Stimulated activated CD4-positive, alpha-beta T cell treated with anti-CD3 and anti-CD28 coated beads, Interleukin-1b, Interleukin-23, amount 100 ng/mL, for 1 hour (primary cell): ENCODE results near the gene GOSR1.
"Not testable (repeated sequence)": the region's sequence is repeated elsewhere in the genome, so short reads cannot be mapped to it uniquely, and the experiment has no call there.

ENCODE experiments used
- DNase-seq, 2 donors: peaks; one replicate each; pipeline ENCODE4 v3.0.0-alpha.2; 2020; ENCODE audit warnings: low read depth in 2 of 2

Gene GOSR1

GRCh38 chr17:30561766-30562165 lies 84.6 kb downstream of the GOSR1 start:
- DNase-seq: not testable (repeated sequence)

GRCh38 chr17:30563131-30563904 lies 86.1 kb downstream of the GOSR1 start:
- not testable (repeated sequence) for DNase-seq

GRCh38 chr17:30563905-30564390 lies 86.7 kb downstream of the GOSR1 start:
- not testable (repeated sequence) for DNase-seq

- not testable (repeated sequence) for DNase-seq
Observed at GRCh38 chr17:30564422-30565072, 87.3 kb downstream of the GOSR1 start.

GRCh38 chr17:30565073-30565935 lies 88.1 kb downstream of the GOSR1 start:
- DNase-seq: no peak

- DNase-seq: not testable (repeated sequence)
Observed at GRCh38 chr17:30566104-30566503, 88.9 kb downstream of the GOSR1 start.

GRCh38 chr17:30566516-30567225 lies 89.5 kb downstream of the GOSR1 start:
- DNase-seq: not testable (repeated sequence)

- no peak for DNase-seq
Observed at GRCh38 chr17:30567231-30568116, 90.3 kb downstream of the GOSR1 start.

GRCh38 chr17:30568117-30568430 lies 90.9 kb downstream of the GOSR1 start:
- no peak for DNase-seq

- DNase-seq: not testable (repeated sequence)
Observed at GRCh38 chr17:30569531-30570175, 92.4 kb downstream of the GOSR1 start.

- DNase-seq: no peak
Observed at GRCh38 chr17:30570191-30570590, 93.0 kb downstream of the GOSR1 start.

- no peak for DNase-seq
Observed at GRCh38 chr17:30570596-30571265, 93.5 kb downstream of the GOSR1 start.

- DNase-seq: not testable (repeated sequence)
Observed at GRCh38 chr17:30571404-30571803, 94.2 kb downstream of the GOSR1 start.

GRCh38 chr17:30571921-30572320 lies 94.7 kb downstream of the GOSR1 start:
- DNase-seq: no peak

GRCh38 chr17:30572651-30573554 lies 95.7 kb downstream of the GOSR1 start:
- not testable (repeated sequence) for DNase-seq

GRCh38 chr17:30573603-30574175 lies 96.5 kb downstream of the GOSR1 start:
- DNase-seq: no peak

- not testable (repeated sequence) for DNase-seq
Observed at GRCh38 chr17:30574309-30574708, 97.1 kb downstream of the GOSR1 start.

GRCh38 chr17:30574806-30575205 lies 97.6 kb downstream of the GOSR1 start:
- not testable (repeated sequence) for DNase-seq
